Fibroblast of lung (primary cell): ENCODE data around the gene PTAR1. TPM values are rescaled to one million over a fixed set of nuclear protein-coding genes. Genes with fewer than 3 reads are reported as not detected.

Experiments
- DNase-seq, 2 donors: peaks; one replicate each; pipeline versions ENCODE4 v3.0.0 to v3.0.0-alpha.2; 2010; ENCODE audit warnings: low read depth in 2 of 2
- H2AFZ ChIP-seq: 2 replicates; pipeline ENCODE4 v1.5.1; 2012; ENCODE audit warnings: low read length, control low read depth, inconsistent platforms
- H3K27ac ChIP-seq: 2 replicates; pipeline ENCODE4 v1.5.1; 2011; ENCODE audit warnings: low read length, control low read depth; ENCODE audit not compliant: insufficient read depth
- H3K27me3 ChIP-seq: 2 replicates; pipeline ENCODE4 v1.5.1; 2011; ENCODE audit warnings: mild to moderate bottlenecking, low read length; ENCODE audit not compliant: control insufficient read depth, insufficient read depth
- H3K36me3 ChIP-seq: 2 replicates; pipeline ENCODE4 v1.5.1; 2011; ENCODE audit warnings: low read length; ENCODE audit not compliant: control insufficient read depth, insufficient read depth
- H3K4me1 ChIP-seq: 2 replicates; pipeline ENCODE4 v1.5.1; 2011; ENCODE audit warnings: low read length; ENCODE audit not compliant: control insufficient read depth, insufficient read depth; ENCODE audit errors: extremely low read depth
- H3K4me2 ChIP-seq: 2 replicates; pipeline ENCODE4 v1.5.1; 2011; ENCODE audit warnings: low read length, control low read depth; ENCODE audit not compliant: insufficient read depth; ENCODE audit errors: extremely low read depth
- H3K4me3 ChIP-seq, 4 experiments: fragments of 200-600 bp in 1 of 4; sonication (generic) in 1 of 4; replicated peaks in 1 of 4; 2 replicates each; pipeline ENCODE4 v1.5.1; 2011 to 2016; ENCODE audit warnings: low read length in 4 of 4, low read depth in 3 of 4, mild to moderate bottlenecking in 3 of 4, control low read depth in 2 of 4, inconsistent platforms in 1 of 4, mixed read lengths in 1 of 4; ENCODE audit not compliant: insufficient read depth in 1 of 4; ENCODE audit errors: control extremely low read depth in 1 of 4
- H3K79me2 ChIP-seq: 2 replicates; pipeline ENCODE4 v1.5.1; 2012; ENCODE audit warnings: mild to moderate bottlenecking, low read length, inconsistent platforms; ENCODE audit not compliant: control insufficient read depth, insufficient read depth
- H3K9ac ChIP-seq: 2 replicates; pipeline ENCODE4 v1.5.1; 2011; ENCODE audit warnings: mild to moderate bottlenecking, low read length, control low read depth; ENCODE audit not compliant: insufficient read depth
- H3K9me3 ChIP-seq: 2 replicates; pipeline ENCODE4 v1.5.1; 2012; ENCODE audit warnings: low read depth, low read length; ENCODE audit not compliant: control insufficient read depth, insufficient read depth
- H4K20me1 ChIP-seq: 2 replicates; pipeline ENCODE4 v1.5.1; 2011; ENCODE audit warnings: low read length; ENCODE audit not compliant: control insufficient read depth, insufficient read depth; ENCODE audit errors: extremely low read depth
- EZH2 ChIP-seq: IDR thresholded peaks from 2 replicates; pipeline ENCODE4 v1.5.1; 2012; ENCODE audit warnings: low read length, control low read depth, mild to moderate bottlenecking; ENCODE audit errors: missing control alignments
- polyA plus RNA-seq, 2 donors: library from polyadenylated mRNA; depleted of rRNA in 1 of 2; stranded (reverse) in 1 of 2; unstranded in 1 of 2; fragments of >200 nt; gene quantifications; 2 replicates each; pipeline ENCODE4 v1.2.1, GENCODE V29; 2011 to 2012; ENCODE audit warnings: missing spikeins in 1 of 2
- total RNA-seq: library from RNA; depleted of rRNA; stranded (reverse); fragments of >200 nt; gene quantifications from 2 replicates; pipeline ENCODE4 v1.2.1, GENCODE V29; 2014
- TF ChIP-seq, protein P1 (sequence below), 2 donors: IDR thresholded peaks in 1 of 2; conservative IDR thresholded peaks in 1 of 2; 1 replicate in 1 of 2; 2 replicates in 1 of 2; pipeline ENCODE4 v1.5.1; 2011 to 2012; ENCODE audit warnings: low read length in 2 of 2, control low read depth in 1 of 2, inconsistent platforms in 1 of 2, low read depth in 1 of 2, mild to moderate bottlenecking in 1 of 2

Gene PTAR1
- total and polyA plus RNA-seq, 2 donors (not counting 1 experiment from before 2014, with no cell fraction given) = 21.7 to 115 TPM

DNA sequence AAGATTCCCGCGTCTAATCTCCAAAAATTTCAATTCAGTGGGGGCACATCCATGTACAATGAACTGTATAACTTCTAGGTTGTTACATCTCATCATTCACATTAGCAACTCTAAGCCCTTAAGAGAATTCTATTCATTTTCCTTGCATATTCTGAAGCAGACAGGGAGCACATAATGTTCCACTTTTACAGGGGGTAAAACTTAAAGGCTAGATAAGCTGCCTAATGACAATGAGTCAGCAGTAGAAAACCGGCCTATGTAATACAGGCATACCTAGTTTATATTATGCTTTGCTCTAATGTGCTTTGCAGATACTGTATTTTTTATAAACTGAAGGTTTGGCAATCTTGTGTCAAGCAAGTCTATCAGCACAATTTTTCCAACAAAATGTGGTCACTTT lies 40.4 kb downstream of the PTAR1 start:
- Histone ChIP-seq H3K27ac (no peak overlapping the region), H3K4me1 (no peaks in the 10 kb centered on the region), H2AFZ (no peak overlapping the region), H3K27me3 (no peaks in the 10 kb centered on the region), H3K9me3 (no peaks in the 10 kb centered on the region), H3K4me3 (no peak overlapping the region), H4K20me1 (no peaks in the 10 kb centered on the region), H3K79me2 (no peaks in the 10 kb centered on the region), H3K36me3 (peaks cover 2% of the 10 kb centered on the region), H3K4me2 (no peak overlapping the region), H3K9ac (no peak overlapping the region)
- DNase-seq = peak; percentile 9 to 56
- no peak for TF ChIP-seq EZH2
- TF ChIP-seq, protein P1, sequence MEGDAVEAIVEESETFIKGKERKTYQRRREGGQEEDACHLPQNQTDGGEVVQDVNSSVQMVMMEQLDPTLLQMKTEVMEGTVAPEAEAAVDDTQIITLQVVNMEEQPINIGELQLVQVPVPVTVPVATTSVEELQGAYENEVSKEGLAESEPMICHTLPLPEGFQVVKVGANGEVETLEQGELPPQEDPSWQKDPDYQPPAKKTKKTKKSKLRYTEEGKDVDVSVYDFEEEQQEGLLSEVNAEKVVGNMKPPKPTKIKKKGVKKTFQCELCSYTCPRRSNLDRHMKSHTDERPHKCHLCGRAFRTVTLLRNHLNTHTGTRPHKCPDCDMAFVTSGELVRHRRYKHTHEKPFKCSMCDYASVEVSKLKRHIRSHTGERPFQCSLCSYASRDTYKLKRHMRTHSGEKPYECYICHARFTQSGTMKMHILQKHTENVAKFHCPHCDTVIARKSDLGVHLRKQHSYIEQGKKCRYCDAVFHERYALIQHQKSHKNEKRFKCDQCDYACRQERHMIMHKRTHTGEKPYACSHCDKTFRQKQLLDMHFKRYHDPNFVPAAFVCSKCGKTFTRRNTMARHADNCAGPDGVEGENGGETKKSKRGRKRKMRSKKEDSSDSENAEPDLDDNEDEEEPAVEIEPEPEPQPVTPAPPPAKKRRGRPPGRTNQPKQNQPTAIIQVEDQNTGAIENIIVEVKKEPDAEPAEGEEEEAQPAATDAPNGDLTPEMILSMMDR (conservative IDR thresholded peaks at IDR 0.05 in 1 of 2, IDR thresholded peaks at IDR 0.05 in 1 of 2; ENCODE audit: low read depth in 1 of 2, low read length in 2 of 2) = no peak

DNA sequence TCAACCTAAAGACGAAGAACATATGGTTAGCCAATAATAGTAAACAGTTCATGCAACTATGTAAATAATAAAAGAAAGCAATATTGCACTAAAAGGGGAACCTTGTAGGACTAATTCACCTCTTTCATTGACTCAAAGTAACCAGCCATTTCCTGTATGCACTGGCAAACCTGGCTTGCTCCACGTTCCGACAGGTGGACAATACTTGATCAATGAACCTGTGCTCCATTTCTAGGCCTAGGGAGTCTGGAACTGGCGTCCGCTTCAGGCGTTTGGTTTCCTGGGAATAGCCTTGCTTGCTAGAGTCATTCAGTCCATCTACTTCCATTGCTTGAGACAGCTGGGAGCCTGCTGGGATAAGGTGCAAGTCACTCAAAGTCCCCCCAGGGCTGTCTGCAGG lies 41.6 kb downstream of the PTAR1 start:
- Histone ChIP-seq H4K20me1 (no peaks in the 10 kb centered on the region), H3K9ac (no peak overlapping the region), H3K36me3 (peaks cover 2% of the 10 kb centered on the region), H3K4me2 (no peak overlapping the region), H3K27me3 (no peaks in the 10 kb centered on the region), H3K4me3 (no peak overlapping the region), H2AFZ (no peak overlapping the region), H3K4me1 (no peaks in the 10 kb centered on the region), H3K79me2 (no peaks in the 10 kb centered on the region), H3K9me3 (no peaks in the 10 kb centered on the region), H3K27ac (no peak overlapping the region)
- no peak for DNase-seq
- no peak for TF ChIP-seq EZH2
- TF ChIP-seq, protein P1 (conservative IDR thresholded peaks at IDR 0.05 in 1 of 2, IDR thresholded peaks at IDR 0.05 in 1 of 2; ENCODE audit: low read depth in 1 of 2, low read length in 2 of 2) = no peak

DNA sequence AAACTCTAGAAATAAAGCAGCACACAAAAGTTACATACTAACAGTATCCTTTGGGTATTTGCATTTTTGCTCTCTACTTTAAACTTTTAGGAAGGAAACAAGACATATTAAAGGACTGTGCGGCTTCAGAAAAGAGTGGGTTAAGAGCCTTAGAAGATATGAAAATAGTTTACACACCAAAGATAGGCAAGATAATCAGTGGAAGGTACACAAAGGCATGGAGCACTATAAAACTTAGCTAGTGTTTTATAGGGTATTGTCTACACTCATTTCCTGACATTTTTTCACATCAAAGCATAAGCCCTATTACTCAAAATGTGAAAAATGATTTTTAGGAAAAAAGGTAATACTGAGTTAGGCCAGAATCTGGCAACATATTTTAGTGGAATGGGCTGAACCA lies 44.0 kb downstream of the PTAR1 start:
- Histone ChIP-seq H3K79me2 (no peaks in the 10 kb centered on the region), H3K9me3 (no peaks in the 10 kb centered on the region), H3K36me3 (no peaks in the 10 kb centered on the region), H3K27ac (no peak overlapping the region), H4K20me1 (no peaks in the 10 kb centered on the region), H2AFZ (no peak overlapping the region), H3K27me3 (no peaks in the 10 kb centered on the region), H3K4me1 (no peaks in the 10 kb centered on the region), H3K4me2 (no peak overlapping the region), H3K9ac (no peak overlapping the region), H3K4me3 (no peak overlapping the region)
- no peak for TF ChIP-seq EZH2
- TF ChIP-seq, protein P1 (conservative IDR thresholded peaks at IDR 0.05 in 1 of 2, IDR thresholded peaks at IDR 0.05 in 1 of 2; ENCODE audit: low read depth in 1 of 2, low read length in 2 of 2) = no peak
- DNase-seq = no peak
